Osteocyte (in vitro differentiated cells): ENCODE results near the gene METTL17. TPM values are rescaled to one million over a fixed set of nuclear protein-coding genes. Genes with fewer than 3 reads are reported as not detected.
"Not testable (repeated sequence)": the region's sequence is repeated elsewhere in the genome, so short reads cannot be mapped to it uniquely, and the experiment has no call there.

ENCODE experiments used
- DNase-seq: peaks from one replicate; pipeline ENCODE4 v3.0.0; 2021; ENCODE audit warnings: mixed read lengths; ENCODE audit not compliant: unreplicated experiment; ENCODE audit errors: extremely low spot score
- H3K27ac Mint-ChIP-seq: one replicate; pipeline ENCODE4 v1.8.0; 2021; ENCODE audit warnings: mild to moderate bottlenecking, mixed read lengths; ENCODE audit not compliant: unreplicated experiment
- H3K27me3 Mint-ChIP-seq: one replicate; pipeline ENCODE4 v1.8.0; 2021; ENCODE audit warnings: mixed read lengths; ENCODE audit not compliant: unreplicated experiment
- H3K36me3 Mint-ChIP-seq: one replicate; pipeline ENCODE4 v1.8.0; 2021; ENCODE audit warnings: mixed read lengths; ENCODE audit not compliant: unreplicated experiment
- H3K4me1 Mint-ChIP-seq: one replicate; pipeline ENCODE4 v1.8.0; 2021; ENCODE audit warnings: mixed read lengths; ENCODE audit not compliant: unreplicated experiment
- H3K4me3 Mint-ChIP-seq: one replicate; pipeline ENCODE4 v1.8.0; 2021; ENCODE audit warnings: mild to moderate bottlenecking, moderate library complexity, mixed read lengths; ENCODE audit not compliant: unreplicated experiment
- H3K9me3 Mint-ChIP-seq: one replicate; pipeline ENCODE4 v1.8.0; 2021; ENCODE audit warnings: mixed read lengths; ENCODE audit not compliant: unreplicated experiment
- total RNA-seq: library from RNA; stranded (reverse); gene quantifications from 2 replicates; pipeline ENCODE4 v1.2.1, GENCODE V29; 2021
- TF ChIP-seq, protein P1 (sequence below): fragments of 200-600 bp; sonication (generic); IDR thresholded peaks from 2 replicates; pipeline ENCODE4 v1.5.0; 2021; ENCODE audit warnings: antibody characterized with exemption, mild to moderate bottlenecking, moderate library complexity

Gene METTL17
- total RNA-seq, 1 donor from 2014 or later, result 58.6 TPM

DNA sequence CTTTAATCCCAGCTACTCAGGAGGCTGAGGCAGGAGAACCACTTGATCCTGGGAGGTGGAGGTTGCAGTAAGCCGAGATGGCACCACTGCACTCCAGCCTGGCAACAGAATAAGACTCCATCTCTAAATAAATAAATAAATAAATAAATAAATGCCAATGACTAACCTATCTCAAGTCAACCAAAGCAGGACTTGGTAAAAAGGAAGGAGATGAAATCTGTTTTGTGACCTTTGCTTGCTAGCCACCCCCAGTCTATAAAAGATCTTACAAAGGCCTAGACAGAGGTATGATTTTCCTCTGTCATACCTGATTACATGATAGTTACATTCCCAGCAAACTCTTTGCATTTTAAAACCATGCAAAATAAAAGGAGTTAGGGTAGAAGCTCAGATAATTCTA is 13.5 kb upstream of the METTL17 start:
- no peaks in the 10 kb centered on the region for H3K9me3 Mint-ChIP-seq
- no peaks in the 10 kb centered on the region for H3K27me3 Mint-ChIP-seq
- H3K36me3 Mint-ChIP-seq, result no peaks in the 10 kb centered on the region
- H3K4me3 Mint-ChIP-seq, result no peak overlapping the region
- TF ChIP-seq, protein P1, sequence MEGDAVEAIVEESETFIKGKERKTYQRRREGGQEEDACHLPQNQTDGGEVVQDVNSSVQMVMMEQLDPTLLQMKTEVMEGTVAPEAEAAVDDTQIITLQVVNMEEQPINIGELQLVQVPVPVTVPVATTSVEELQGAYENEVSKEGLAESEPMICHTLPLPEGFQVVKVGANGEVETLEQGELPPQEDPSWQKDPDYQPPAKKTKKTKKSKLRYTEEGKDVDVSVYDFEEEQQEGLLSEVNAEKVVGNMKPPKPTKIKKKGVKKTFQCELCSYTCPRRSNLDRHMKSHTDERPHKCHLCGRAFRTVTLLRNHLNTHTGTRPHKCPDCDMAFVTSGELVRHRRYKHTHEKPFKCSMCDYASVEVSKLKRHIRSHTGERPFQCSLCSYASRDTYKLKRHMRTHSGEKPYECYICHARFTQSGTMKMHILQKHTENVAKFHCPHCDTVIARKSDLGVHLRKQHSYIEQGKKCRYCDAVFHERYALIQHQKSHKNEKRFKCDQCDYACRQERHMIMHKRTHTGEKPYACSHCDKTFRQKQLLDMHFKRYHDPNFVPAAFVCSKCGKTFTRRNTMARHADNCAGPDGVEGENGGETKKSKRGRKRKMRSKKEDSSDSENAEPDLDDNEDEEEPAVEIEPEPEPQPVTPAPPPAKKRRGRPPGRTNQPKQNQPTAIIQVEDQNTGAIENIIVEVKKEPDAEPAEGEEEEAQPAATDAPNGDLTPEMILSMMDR, result no peak
- no peak overlapping the region for H3K27ac Mint-ChIP-seq
- peaks cover 32% of the 10 kb centered on the region for H3K4me1 Mint-ChIP-seq
- DNase-seq, result no peak

DNA sequence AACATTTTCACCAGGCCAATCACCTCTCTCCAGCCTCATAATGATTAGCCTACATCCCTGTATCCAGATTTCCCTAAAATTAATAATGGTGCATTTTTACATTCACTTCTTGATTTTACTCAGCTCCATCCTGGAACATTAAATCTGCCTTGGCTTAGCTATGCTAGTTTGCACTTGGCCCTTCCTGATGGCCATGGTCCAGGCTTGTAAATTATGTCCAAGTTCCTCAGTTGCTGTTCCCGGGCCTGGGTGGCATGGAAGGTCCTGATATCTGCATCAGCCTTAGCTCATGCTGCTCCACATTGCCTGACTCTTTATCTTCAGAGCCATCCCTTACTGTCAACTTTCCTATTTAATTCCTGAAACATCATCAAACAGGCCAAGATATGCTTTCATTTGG is 11.1 kb upstream of the METTL17 start:
- Mint-ChIP-seq H3K27me3 (peaks cover 2% of the 10 kb centered on the region), H3K9me3 (no peaks in the 10 kb centered on the region), H3K27ac (no peak overlapping the region), H3K4me3 (no peak overlapping the region), H3K36me3 (no peaks in the 10 kb centered on the region), H3K4me1 (peaks cover 25% of the 10 kb centered on the region)
- TF ChIP-seq, protein P1, result no peak
- DNase-seq, result no peak

DNA sequence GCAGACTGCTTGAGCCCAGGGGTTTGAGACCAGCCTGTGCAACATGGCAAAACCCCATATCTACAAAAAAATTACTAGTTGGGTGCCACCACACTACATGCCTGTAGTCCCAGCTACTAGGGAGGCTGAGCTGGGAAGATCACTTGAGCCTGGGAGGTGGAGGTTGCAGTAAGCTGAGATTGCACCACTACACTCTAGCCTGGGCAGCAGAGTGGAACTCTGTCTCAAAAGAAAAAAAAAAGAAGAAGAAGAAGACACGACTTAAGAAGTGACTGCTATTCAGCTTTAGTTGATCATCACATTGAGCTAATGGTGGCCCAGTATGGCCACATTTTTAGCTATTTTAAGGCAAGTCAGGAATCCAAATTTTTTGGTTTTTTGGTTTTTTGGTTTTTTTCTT is 8.9 kb upstream of the METTL17 start:
- H3K9me3 Mint-ChIP-seq, result no peaks in the 10 kb centered on the region

DNA sequence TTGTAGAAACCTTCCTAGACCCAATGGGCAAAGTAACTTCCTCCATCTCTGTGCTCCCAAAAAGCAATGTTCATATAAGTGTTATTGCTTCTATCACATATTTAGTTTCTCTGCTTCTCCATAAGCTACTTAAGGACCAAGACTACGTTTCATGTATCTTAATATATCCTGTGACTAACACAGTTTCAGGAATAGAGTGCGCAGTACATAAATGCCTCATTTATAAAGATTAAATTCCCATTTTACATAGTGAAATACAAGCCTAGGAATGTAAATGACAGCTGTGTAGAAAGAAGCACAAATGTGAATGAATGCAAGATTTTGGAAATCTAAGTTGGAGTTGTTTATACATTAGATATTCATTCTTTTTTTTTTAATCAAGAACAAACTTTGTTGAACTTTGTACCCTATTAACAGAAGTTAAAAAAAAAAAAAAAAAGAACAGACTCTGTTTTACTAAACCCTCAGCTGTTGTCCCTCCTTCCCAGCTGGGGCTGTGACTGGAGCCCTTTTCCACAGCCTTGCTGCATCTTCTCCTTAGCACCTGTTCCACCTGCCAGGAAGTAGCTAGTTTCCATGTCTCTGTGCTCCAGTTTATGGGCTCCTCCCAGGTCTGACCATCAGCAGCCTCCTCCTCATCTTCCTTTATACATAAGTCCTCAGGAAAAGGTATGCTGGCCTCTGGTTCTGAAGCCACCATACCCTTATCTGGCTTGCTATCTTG is 7.0 kb upstream of the METTL17 start:
- peaks cover 11% of the 10 kb centered on the region for H3K4me1 Mint-ChIP-seq
- H3K27me3 Mint-ChIP-seq, result peaks cover 2% of the 10 kb centered on the region
- H3K4me3 Mint-ChIP-seq, result no peak overlapping the region
- no peak overlapping the region for H3K27ac Mint-ChIP-seq
- TF ChIP-seq, protein P1, result no peak
- no peaks in the 10 kb centered on the region for H3K9me3 Mint-ChIP-seq
- no peaks in the 10 kb centered on the region for H3K36me3 Mint-ChIP-seq
- DNase-seq, result no peak

More for the DNA sequence above, 8.9 kb upstream of the METTL17 start:
- no peaks in the 10 kb centered on the region for H3K36me3 Mint-ChIP-seq
- peaks cover 2% of the 10 kb centered on the region for H3K27me3 Mint-ChIP-seq
- no peak for DNase-seq
- no peak overlapping the region for H3K27ac Mint-ChIP-seq
- TF ChIP-seq, protein P1, result no peak
- H3K4me3 Mint-ChIP-seq, result no peak overlapping the region
- H3K4me1 Mint-ChIP-seq, result peaks cover 5% of the 10 kb centered on the region

DNA sequence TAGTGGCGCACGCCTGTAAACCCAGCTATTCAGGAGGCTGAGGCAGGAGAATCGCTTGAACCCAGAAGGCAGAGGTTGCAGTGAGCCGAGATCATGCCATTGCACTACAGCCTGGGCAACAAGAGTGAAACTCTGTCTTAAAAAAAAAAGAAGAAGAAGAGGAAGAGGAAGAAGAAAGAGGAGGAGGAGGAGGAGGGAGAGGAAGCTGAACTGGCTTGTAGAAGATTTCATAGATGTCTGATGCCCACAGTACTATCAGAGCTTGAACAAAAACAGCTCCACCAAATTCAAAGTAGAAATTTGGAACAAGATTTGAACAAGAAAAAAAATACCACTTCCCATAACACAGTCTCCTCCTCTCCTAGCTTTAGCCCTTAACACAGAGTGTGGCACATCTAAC is 4.1 kb upstream of the METTL17 start:
- not testable (repeated sequence) for DNase-seq, H3K27me3 Mint-ChIP-seq, H3K4me3 Mint-ChIP-seq, H3K27ac Mint-ChIP-seq, H3K36me3 Mint-ChIP-seq, H3K9me3 Mint-ChIP-seq
- H3K4me1 Mint-ChIP-seq, result peaks cover 21% of the 10 kb centered on the region
